ENCODE results near the gene FAM181B. TPM values are rescaled to one million over a fixed set of nuclear protein-coding genes. Genes with fewer than 3 reads are reported as not detected.

The FAM181B gene
- total RNA-seq, 1 donor from 2014 or later: 5.3 TPM

- no peak for TF ChIP-seq CTCF (conservative IDR thresholded peaks at IDR 0.05)
- H3K4me3 Mint-ChIP-seq: no peak overlapping the region
- H3K36me3 Mint-ChIP-seq (ENCODE audit: low read depth): no peaks in the 10 kb centered on the region
These were observed 9.6 kb downstream of the FAM181B start for GRCh38 chr11:82724026-82724425.

GRCh38 chr11:82722231-82722630 lies 11.4 kb downstream of the FAM181B start:
- peaks cover 28% of the 10 kb centered on the region for H3K4me1 Mint-ChIP-seq
- H3K36me3 Mint-ChIP-seq (ENCODE audit: low read depth): no peaks in the 10 kb centered on the region
- H3K27ac Mint-ChIP-seq (ENCODE audit: unreplicated experiment): no peak overlapping the region

More at GRCh38 chr11:82724026-82724425, 9.6 kb downstream of the FAM181B start:
- peaks cover 17% of the 10 kb centered on the region for H3K4me1 Mint-ChIP-seq
- no peak for DNase-seq (ENCODE audit: low read depth, low spot score)
- H3K27me3 Mint-ChIP-seq (ENCODE audit: low read depth): peaks cover 16% of the 10 kb centered on the region
- H3K27ac Mint-ChIP-seq (ENCODE audit: unreplicated experiment): no peak overlapping the region
- no peaks in the 10 kb centered on the region for H3K9me3 Mint-ChIP-seq

GRCh38 chr11:82720267-82721065 lies 13.2 kb downstream of the FAM181B start:
- H3K27ac Mint-ChIP-seq (ENCODE audit: unreplicated experiment): no peak overlapping the region
- no peak for DNase-seq (ENCODE audit: low read depth, low spot score)
- H3K9me3 Mint-ChIP-seq: no peaks in the 10 kb centered on the region
- no peak overlapping the region for H3K4me3 Mint-ChIP-seq
- TF ChIP-seq CTCF (conservative IDR thresholded peaks at IDR 0.05): no peak
- H3K4me1 Mint-ChIP-seq: peaks cover 33% of the 10 kb centered on the region
- no peaks in the 10 kb centered on the region for H3K36me3 Mint-ChIP-seq (ENCODE audit: low read depth)
- H3K27me3 Mint-ChIP-seq (ENCODE audit: low read depth): no peaks in the 10 kb centered on the region

More at GRCh38 chr11:82722231-82722630, 11.4 kb downstream of the FAM181B start:
- no peak for DNase-seq (ENCODE audit: low read depth, low spot score)
- TF ChIP-seq CTCF (conservative IDR thresholded peaks at IDR 0.05): no peak
- Mint-ChIP-seq H3K4me3 (no peak overlapping the region), H3K27me3 (ENCODE audit: low read depth) (peaks cover 10% of the 10 kb centered on the region), H3K9me3 (no peaks in the 10 kb centered on the region)

- H3K4me1 Mint-ChIP-seq: peaks cover 33% of the 10 kb centered on the region
- H3K27ac Mint-ChIP-seq (ENCODE audit: unreplicated experiment): no peak overlapping the region
- no peak overlapping the region for H3K4me3 Mint-ChIP-seq
- no peak for TF ChIP-seq CTCF (conservative IDR thresholded peaks at IDR 0.05)
- no peaks in the 10 kb centered on the region for H3K27me3 Mint-ChIP-seq (ENCODE audit: low read depth)
- no peaks in the 10 kb centered on the region for H3K36me3 Mint-ChIP-seq (ENCODE audit: low read depth)
- H3K9me3 Mint-ChIP-seq: no peaks in the 10 kb centered on the region
- DNase-seq (ENCODE audit: low read depth, low spot score): no peak
These were observed 14.1 kb downstream of the FAM181B start for GRCh38 chr11:82719361-82720105.

GRCh38 chr11:82718821-82719220 lies 14.8 kb downstream of the FAM181B start:
- Mint-ChIP-seq H3K27ac (ENCODE audit: unreplicated experiment) (no peak overlapping the region), H3K4me3 (no peak overlapping the region), H3K27me3 (ENCODE audit: low read depth) (no peaks in the 10 kb centered on the region), H3K9me3 (no peaks in the 10 kb centered on the region), H3K4me1 (peaks cover 33% of the 10 kb centered on the region), H3K36me3 (ENCODE audit: low read depth) (no peaks in the 10 kb centered on the region)
- DNase-seq (ENCODE audit: low read depth, low spot score): no peak
- TF ChIP-seq CTCF (conservative IDR thresholded peaks at IDR 0.05): no peak
